ENCODE data around the gene DAB2. TPM values are rescaled to one million over a fixed set of nuclear protein-coding genes. Genes with fewer than 3 reads are reported as not detected.

DAB2 gene
- total RNA-seq, 1 donor from 2014 or later: 14.6 TPM

DNA sequence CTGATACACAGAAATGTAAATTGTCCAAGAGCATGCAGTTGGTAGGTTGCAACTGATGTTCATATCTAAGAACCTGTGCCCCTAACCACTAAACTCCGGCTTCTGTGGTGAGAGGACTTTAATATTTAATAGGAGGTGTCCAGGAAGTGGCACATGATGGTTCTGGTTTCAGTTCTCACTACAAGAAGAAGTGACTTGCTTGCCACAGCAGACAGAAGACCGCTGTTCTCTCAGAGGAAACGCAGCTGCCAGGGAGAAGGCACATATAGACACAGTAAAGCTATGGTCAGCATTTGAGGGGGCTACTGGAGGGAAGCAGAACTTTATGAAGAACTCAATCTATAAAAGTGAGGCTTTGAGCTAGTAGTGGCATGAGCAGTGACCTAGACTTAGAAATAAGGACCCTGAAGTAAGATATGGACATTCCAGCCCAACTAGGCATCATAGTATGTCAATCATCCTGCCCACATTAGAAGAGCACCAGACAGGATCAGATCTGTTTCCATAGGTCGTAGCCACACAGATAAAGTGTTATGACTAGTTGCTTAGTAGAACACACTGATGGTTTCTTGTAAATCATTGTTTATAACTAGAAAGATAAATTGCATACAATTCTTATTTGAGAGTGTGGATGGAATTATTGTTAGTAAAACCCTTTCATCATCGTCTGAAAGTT, 36.4 kb upstream of the DAB2 start:
- Histone ChIP-seq H3K4me3 (ENCODE audit: low read depth, low read length) (no peak overlapping the region), H3K36me3 (ENCODE audit: control insufficient read depth, insufficient read depth, low read length) (no peaks in the 10 kb centered on the region), H3K27me3 (ENCODE audit: control insufficient read depth, insufficient read depth, low read length) (no peaks in the 10 kb centered on the region)
- no peak for DNase-seq (ENCODE audit: low read depth)
- TF ChIP-seq, protein P1, sequence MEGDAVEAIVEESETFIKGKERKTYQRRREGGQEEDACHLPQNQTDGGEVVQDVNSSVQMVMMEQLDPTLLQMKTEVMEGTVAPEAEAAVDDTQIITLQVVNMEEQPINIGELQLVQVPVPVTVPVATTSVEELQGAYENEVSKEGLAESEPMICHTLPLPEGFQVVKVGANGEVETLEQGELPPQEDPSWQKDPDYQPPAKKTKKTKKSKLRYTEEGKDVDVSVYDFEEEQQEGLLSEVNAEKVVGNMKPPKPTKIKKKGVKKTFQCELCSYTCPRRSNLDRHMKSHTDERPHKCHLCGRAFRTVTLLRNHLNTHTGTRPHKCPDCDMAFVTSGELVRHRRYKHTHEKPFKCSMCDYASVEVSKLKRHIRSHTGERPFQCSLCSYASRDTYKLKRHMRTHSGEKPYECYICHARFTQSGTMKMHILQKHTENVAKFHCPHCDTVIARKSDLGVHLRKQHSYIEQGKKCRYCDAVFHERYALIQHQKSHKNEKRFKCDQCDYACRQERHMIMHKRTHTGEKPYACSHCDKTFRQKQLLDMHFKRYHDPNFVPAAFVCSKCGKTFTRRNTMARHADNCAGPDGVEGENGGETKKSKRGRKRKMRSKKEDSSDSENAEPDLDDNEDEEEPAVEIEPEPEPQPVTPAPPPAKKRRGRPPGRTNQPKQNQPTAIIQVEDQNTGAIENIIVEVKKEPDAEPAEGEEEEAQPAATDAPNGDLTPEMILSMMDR (IDR thresholded peaks at IDR 0.05; ENCODE audit: insufficient read depth, low read length, poor library complexity, severe bottlenecking): no peak

- H3K27me3 ChIP-seq (ENCODE audit: control insufficient read depth, insufficient read depth, low read length): no peaks in the 10 kb centered on the region
- TF ChIP-seq, protein P1 (IDR thresholded peaks at IDR 0.05; ENCODE audit: insufficient read depth, low read length, poor library complexity, severe bottlenecking): no peak
- no peak for DNase-seq (ENCODE audit: low read depth)
- no peaks in the 10 kb centered on the region for H3K36me3 ChIP-seq (ENCODE audit: control insufficient read depth, insufficient read depth, low read length)
- H3K4me3 ChIP-seq (ENCODE audit: low read depth, low read length): no peak overlapping the region
These were observed 35.1 kb upstream of the DAB2 start for GRCh38 chr5:39459907-39460306.

- TF ChIP-seq, protein P1 (IDR thresholded peaks at IDR 0.05; ENCODE audit: insufficient read depth, low read length, poor library complexity, severe bottlenecking): no peak
- no peak for DNase-seq (ENCODE audit: low read depth)
- H3K36me3 ChIP-seq (ENCODE audit: control insufficient read depth, insufficient read depth, low read length): no peaks in the 10 kb centered on the region
- H3K27me3 ChIP-seq (ENCODE audit: control insufficient read depth, insufficient read depth, low read length): no peaks in the 10 kb centered on the region
- H3K4me3 ChIP-seq (ENCODE audit: low read depth, low read length): no peak overlapping the region
These were observed 34.3 kb upstream of the DAB2 start for GRCh38 chr5:39459071-39459470.

- H3K4me3 ChIP-seq (ENCODE audit: low read depth, low read length): no peak overlapping the region
- TF ChIP-seq, protein P1 (IDR thresholded peaks at IDR 0.05; ENCODE audit: insufficient read depth, low read length, poor library complexity, severe bottlenecking): no peak
- no peak for DNase-seq (ENCODE audit: low read depth)
- H3K27me3 ChIP-seq (ENCODE audit: control insufficient read depth, insufficient read depth, low read length): no peaks in the 10 kb centered on the region
- H3K36me3 ChIP-seq (ENCODE audit: control insufficient read depth, insufficient read depth, low read length): no peaks in the 10 kb centered on the region
These were observed 30.9 kb upstream of the DAB2 start for GRCh38 chr5:39455645-39456044.

DNA sequence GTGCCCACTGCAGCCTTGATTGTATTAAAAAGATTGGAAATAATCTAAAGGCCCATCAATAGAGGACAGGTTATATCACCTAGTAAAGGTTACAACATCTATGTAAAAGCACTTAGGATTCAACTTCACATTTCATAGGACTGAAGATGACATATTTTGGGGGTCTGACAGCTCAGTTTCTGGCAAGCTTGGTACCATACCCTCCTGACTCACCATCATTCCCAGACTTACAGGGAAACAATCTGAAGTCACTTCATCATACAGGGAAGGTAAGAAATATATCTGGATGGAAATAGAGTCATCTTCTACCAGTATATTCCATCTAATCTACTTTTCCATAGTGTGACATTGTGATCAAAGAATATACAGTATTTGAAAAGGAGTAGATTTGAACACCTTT, 28.8 kb upstream of the DAB2 start:
- Histone ChIP-seq H3K36me3 (ENCODE audit: control insufficient read depth, insufficient read depth, low read length) (no peaks in the 10 kb centered on the region), H3K27me3 (ENCODE audit: control insufficient read depth, insufficient read depth, low read length) (no peaks in the 10 kb centered on the region), H3K4me3 (ENCODE audit: low read depth, low read length) (no peak overlapping the region)
- TF ChIP-seq, protein P1 (IDR thresholded peaks at IDR 0.05; ENCODE audit: insufficient read depth, low read length, poor library complexity, severe bottlenecking): no peak
- DNase-seq (ENCODE audit: low read depth): no peak

- TF ChIP-seq, protein P1 (IDR thresholded peaks at IDR 0.05; ENCODE audit: insufficient read depth, low read length, poor library complexity, severe bottlenecking): no peak
- Histone ChIP-seq H3K4me3 (ENCODE audit: low read depth, low read length) (no peak overlapping the region), H3K36me3 (ENCODE audit: control insufficient read depth, insufficient read depth, low read length) (no peaks in the 10 kb centered on the region), H3K27me3 (ENCODE audit: control insufficient read depth, insufficient read depth, low read length) (no peaks in the 10 kb centered on the region)
- no peak for DNase-seq (ENCODE audit: low read depth)
These were observed 28.1 kb upstream of the DAB2 start for GRCh38 chr5:39452846-39453245.

All from kidney epithelial cell (primary cell).